Measurements from ENCODE around the gene ACOT11. TPM values are rescaled to one million over a fixed set of nuclear protein-coding genes. Genes with fewer than 3 reads are reported as not detected.
A peak's percentile ranks its signal among the peaks of the same experiment; 100 is the strongest.

ACOT11 gene
- total and polyA plus RNA-seq, 2 donors (not counting 1 experiment from before 2014, with no cell fraction given) = 0.73 to 2.5 TPM

- H3K27ac ChIP-seq (ENCODE audit: insufficient read depth, low read length) = no peak overlapping the region
- TF ChIP-seq EZH2 (IDR thresholded peaks at IDR 0.05; ENCODE audit: low read length, missing control alignments) (no peak), CTCF (conservative IDR thresholded peaks at IDR 0.05 in 1 of 2, IDR thresholded peaks at IDR 0.05 in 1 of 2; ENCODE audit: low read depth in 1 of 2, low read length in 2 of 2) (no peak)
These were observed 60.7 kb downstream of the ACOT11 start for GRCh38 chr1:54608566-54609230.

GRCh38 chr1:54609301-54609921 is 61.4 kb downstream of the ACOT11 start:
- no peak overlapping the region for H3K4me2 ChIP-seq (ENCODE audit: extremely low read depth, insufficient read depth, low read length)
- no peaks in the 10 kb centered on the region for H4K20me1 ChIP-seq (ENCODE audit: control insufficient read depth, extremely low read depth, insufficient read depth, low read length)
- no peak overlapping the region for H2AFZ ChIP-seq (ENCODE audit: low read length)
- TF ChIP-seq EZH2 (IDR thresholded peaks at IDR 0.05; ENCODE audit: low read length, missing control alignments) (no peak), CTCF (conservative IDR thresholded peaks at IDR 0.05 in 1 of 2, IDR thresholded peaks at IDR 0.05 in 1 of 2; ENCODE audit: low read depth in 1 of 2, low read length in 2 of 2) (no peak)
- H3K9ac ChIP-seq (ENCODE audit: insufficient read depth, low read length) = no peak overlapping the region
- H3K4me1 ChIP-seq (ENCODE audit: control insufficient read depth, extremely low read depth, insufficient read depth, low read length) = no peaks in the 10 kb centered on the region
- no peak overlapping the region for H3K27ac ChIP-seq (ENCODE audit: insufficient read depth, low read length)
- DNase-seq (ENCODE audit: low read depth in 2 of 2) = no peak
- no peaks in the 10 kb centered on the region for H3K36me3 ChIP-seq (ENCODE audit: control insufficient read depth, insufficient read depth, low read length)
- H3K4me3 ChIP-seq (replicated peaks in 1 of 4; ENCODE audit: control extremely low read depth in 1 of 4, insufficient read depth in 1 of 4, low read depth in 3 of 4, low read length in 4 of 4) = no peak overlapping the region
- no peaks in the 10 kb centered on the region for H3K79me2 ChIP-seq (ENCODE audit: control insufficient read depth, insufficient read depth, low read length)
- no peaks in the 10 kb centered on the region for H3K9me3 ChIP-seq (ENCODE audit: control insufficient read depth, insufficient read depth, low read depth, low read length)
- no peaks in the 10 kb centered on the region for H3K27me3 ChIP-seq (ENCODE audit: control insufficient read depth, insufficient read depth, low read length)

More at GRCh38 chr1:54608566-54609230, 60.7 kb downstream of the ACOT11 start:
- Histone ChIP-seq H3K9ac (ENCODE audit: insufficient read depth, low read length) (no peak overlapping the region), H3K4me1 (ENCODE audit: control insufficient read depth, extremely low read depth, insufficient read depth, low read length) (no peaks in the 10 kb centered on the region), H3K27me3 (ENCODE audit: control insufficient read depth, insufficient read depth, low read length) (no peaks in the 10 kb centered on the region), H3K36me3 (ENCODE audit: control insufficient read depth, insufficient read depth, low read length) (no peaks in the 10 kb centered on the region), H3K4me3 (replicated peaks in 1 of 4; ENCODE audit: control extremely low read depth in 1 of 4, insufficient read depth in 1 of 4, low read depth in 3 of 4, low read length in 4 of 4) (no peak overlapping the region), H2AFZ (ENCODE audit: low read length) (no peak overlapping the region), H3K4me2 (ENCODE audit: extremely low read depth, insufficient read depth, low read length) (no peak overlapping the region), H4K20me1 (ENCODE audit: control insufficient read depth, extremely low read depth, insufficient read depth, low read length) (no peaks in the 10 kb centered on the region), H3K9me3 (ENCODE audit: control insufficient read depth, insufficient read depth, low read depth, low read length) (no peaks in the 10 kb centered on the region), H3K79me2 (ENCODE audit: control insufficient read depth, insufficient read depth, low read length) (no peaks in the 10 kb centered on the region)
- no peak for DNase-seq (ENCODE audit: low read depth in 2 of 2)

GRCh38 chr1:54610048-54610447 is 62.0 kb downstream of the ACOT11 start:
- H3K27ac ChIP-seq (ENCODE audit: insufficient read depth, low read length) = no peak overlapping the region
- H2AFZ ChIP-seq (ENCODE audit: low read length) = no peak overlapping the region
- H3K9me3 ChIP-seq (ENCODE audit: control insufficient read depth, insufficient read depth, low read depth, low read length) = no peaks in the 10 kb centered on the region
- TF ChIP-seq CTCF (conservative IDR thresholded peaks at IDR 0.05 in 1 of 2, IDR thresholded peaks at IDR 0.05 in 1 of 2; ENCODE audit: low read depth in 1 of 2, low read length in 2 of 2) = no peak
- TF ChIP-seq EZH2 (IDR thresholded peaks at IDR 0.05; ENCODE audit: low read length, missing control alignments) = no peak
- H3K79me2 ChIP-seq (ENCODE audit: control insufficient read depth, insufficient read depth, low read length) = no peaks in the 10 kb centered on the region
- H3K27me3 ChIP-seq (ENCODE audit: control insufficient read depth, insufficient read depth, low read length) = peaks cover under 1% of the 10 kb centered on the region
- H3K9ac ChIP-seq (ENCODE audit: insufficient read depth, low read length) = no peak overlapping the region
- H3K4me2 ChIP-seq (ENCODE audit: extremely low read depth, insufficient read depth, low read length) = no peak overlapping the region
- no peaks in the 10 kb centered on the region for H4K20me1 ChIP-seq (ENCODE audit: control insufficient read depth, extremely low read depth, insufficient read depth, low read length)
- no peaks in the 10 kb centered on the region for H3K36me3 ChIP-seq (ENCODE audit: control insufficient read depth, insufficient read depth, low read length)
- H3K4me3 ChIP-seq (replicated peaks in 1 of 4; ENCODE audit: control extremely low read depth in 1 of 4, insufficient read depth in 1 of 4, low read depth in 3 of 4, low read length in 4 of 4) = no peak overlapping the region
- H3K4me1 ChIP-seq (ENCODE audit: control insufficient read depth, extremely low read depth, insufficient read depth, low read length) = no peaks in the 10 kb centered on the region
- DNase-seq (ENCODE audit: low read depth in 2 of 2) = peak in 1 of 2 donors; percentile 8

Measured in fibroblast of lung (primary cell).